Astrocyte (in vitro differentiated cells and primary cell): ENCODE data around the gene VPS50. TPM values are rescaled to one million over a fixed set of nuclear protein-coding genes. Genes with fewer than 3 reads are reported as not detected.

Experiments
- DNase-seq: peaks from one replicate; pipeline ENCODE4 v3.0.0-alpha.2; 2010; ENCODE audit warnings: low read depth
- FAIRE-seq: peaks from 2 replicates; lab custom pipeline; 2011; peaks lifted over from hg19 to GRCh38; lab: Jason Lieb, UNC
- H2AFZ ChIP-seq: 2 replicates; pipeline ENCODE4 v1.6.0; 2012; ENCODE audit warnings: low read depth, low read length, inconsistent platforms
- H3K27ac ChIP-seq: 2 replicates; pipeline ENCODE4 v1.5.1; 2011; ENCODE audit warnings: low read depth, low read length, inconsistent platforms
- H3K27me3 ChIP-seq: 2 replicates; pipeline ENCODE4 v1.6.0; 2011; ENCODE audit warnings: low read length, inconsistent platforms; ENCODE audit not compliant: insufficient read depth
- H3K36me3 ChIP-seq: 2 replicates; pipeline ENCODE4 v1.5.1; 2011; ENCODE audit warnings: low read length, inconsistent platforms; ENCODE audit not compliant: insufficient read depth
- H3K4me1 ChIP-seq: 2 replicates; pipeline ENCODE4 v1.5.1; 2011; ENCODE audit warnings: low read length, inconsistent platforms; ENCODE audit not compliant: insufficient read depth
- H3K4me2 ChIP-seq: 2 replicates; pipeline ENCODE4 v1.6.0; 2012; ENCODE audit warnings: low read length, inconsistent platforms
- H3K4me3 ChIP-seq: 2 replicates; pipeline ENCODE4 v1.5.1; 2011; ENCODE audit warnings: low read depth, mild to moderate bottlenecking, low read length, inconsistent platforms; ENCODE audit not compliant: insufficient read depth
- H3K79me2 ChIP-seq: 2 replicates; pipeline ENCODE4 v1.6.0; 2012; ENCODE audit warnings: mild to moderate bottlenecking, low read length, inconsistent platforms; ENCODE audit not compliant: insufficient read depth
- H3K9ac ChIP-seq: 2 replicates; pipeline ENCODE4 v1.6.0; 2012; ENCODE audit warnings: mild to moderate bottlenecking, low read length, inconsistent platforms
- H3K9me3 ChIP-seq: 2 replicates; pipeline ENCODE4 v1.5.1; 2012; ENCODE audit warnings: low read depth, mild to moderate bottlenecking, low read length, inconsistent platforms; ENCODE audit not compliant: insufficient read depth
- H4K20me1 ChIP-seq: 2 replicates; pipeline ENCODE4 v1.6.0; 2012; ENCODE audit warnings: low read length, inconsistent platforms; ENCODE audit not compliant: insufficient read depth
- H3K27ac Mint-ChIP-seq: one replicate; pipeline ENCODE4 v1.8.0; 2021; ENCODE audit warnings: mild to moderate bottlenecking, mixed read lengths; ENCODE audit not compliant: unreplicated experiment
- H3K27me3 Mint-ChIP-seq: one replicate; pipeline ENCODE4 v1.8.0; 2021; ENCODE audit warnings: low read depth, mixed read lengths; ENCODE audit not compliant: unreplicated experiment
- H3K36me3 Mint-ChIP-seq: one replicate; pipeline ENCODE4 v1.8.0; 2021; ENCODE audit warnings: low read depth, mixed read lengths; ENCODE audit not compliant: unreplicated experiment
- H3K4me1 Mint-ChIP-seq: one replicate; pipeline ENCODE4 v1.8.0; 2021; ENCODE audit warnings: low read depth, mixed read lengths; ENCODE audit not compliant: unreplicated experiment
- H3K4me3 Mint-ChIP-seq: one replicate; pipeline ENCODE4 v1.8.0; 2021; ENCODE audit warnings: mild to moderate bottlenecking, moderate library complexity, mixed read lengths; ENCODE audit not compliant: unreplicated experiment
- H3K9me3 Mint-ChIP-seq: one replicate; pipeline ENCODE4 v1.8.0; 2021; ENCODE audit warnings: mild to moderate bottlenecking, mixed read lengths; ENCODE audit not compliant: unreplicated experiment
- EZH2 ChIP-seq: IDR thresholded peaks from 2 replicates; pipeline ENCODE4 v1.6.1; 2012; ENCODE audit warnings: mild to moderate bottlenecking, low read length, inconsistent platforms; ENCODE audit not compliant: insufficient read depth
- total RNA-seq: library from RNA; stranded (reverse); gene quantifications from 2 replicates; pipeline ENCODE4 v1.2.1, GENCODE V29; 2021
- TF ChIP-seq, protein P1 (sequence below): IDR thresholded peaks from 2 replicates; pipeline ENCODE4 v1.5.1; 2011; ENCODE audit warnings: low read depth, mild to moderate bottlenecking, inconsistent platforms, low read length, moderate library complexity; ENCODE audit not compliant: insufficient read depth

The VPS50 gene
- total RNA-seq, 1 donor from 2014 or later = 19.0 TPM

DNA sequence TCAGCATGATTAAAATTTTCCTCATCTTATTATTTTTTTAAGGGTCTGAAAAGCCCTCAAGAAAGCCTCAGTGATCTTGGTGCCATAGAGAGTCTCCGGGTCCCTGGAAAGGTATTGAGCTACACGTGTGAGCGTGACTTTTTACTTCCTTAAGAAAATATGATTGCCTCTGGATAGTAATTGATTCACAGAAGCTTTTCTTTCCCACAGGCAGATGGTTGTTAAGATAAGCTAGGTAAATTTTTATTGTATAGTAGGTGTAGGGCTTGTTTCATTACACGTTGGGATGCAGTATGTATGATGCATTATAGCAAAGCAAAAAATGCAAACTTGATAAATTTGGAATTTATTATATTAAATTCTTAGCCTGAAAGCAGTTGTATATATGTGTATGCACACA, 7.7 kb downstream of the VPS50 start:
- FAIRE-seq = no peak
- no peak for TF ChIP-seq EZH2
- TF ChIP-seq, protein P1, sequence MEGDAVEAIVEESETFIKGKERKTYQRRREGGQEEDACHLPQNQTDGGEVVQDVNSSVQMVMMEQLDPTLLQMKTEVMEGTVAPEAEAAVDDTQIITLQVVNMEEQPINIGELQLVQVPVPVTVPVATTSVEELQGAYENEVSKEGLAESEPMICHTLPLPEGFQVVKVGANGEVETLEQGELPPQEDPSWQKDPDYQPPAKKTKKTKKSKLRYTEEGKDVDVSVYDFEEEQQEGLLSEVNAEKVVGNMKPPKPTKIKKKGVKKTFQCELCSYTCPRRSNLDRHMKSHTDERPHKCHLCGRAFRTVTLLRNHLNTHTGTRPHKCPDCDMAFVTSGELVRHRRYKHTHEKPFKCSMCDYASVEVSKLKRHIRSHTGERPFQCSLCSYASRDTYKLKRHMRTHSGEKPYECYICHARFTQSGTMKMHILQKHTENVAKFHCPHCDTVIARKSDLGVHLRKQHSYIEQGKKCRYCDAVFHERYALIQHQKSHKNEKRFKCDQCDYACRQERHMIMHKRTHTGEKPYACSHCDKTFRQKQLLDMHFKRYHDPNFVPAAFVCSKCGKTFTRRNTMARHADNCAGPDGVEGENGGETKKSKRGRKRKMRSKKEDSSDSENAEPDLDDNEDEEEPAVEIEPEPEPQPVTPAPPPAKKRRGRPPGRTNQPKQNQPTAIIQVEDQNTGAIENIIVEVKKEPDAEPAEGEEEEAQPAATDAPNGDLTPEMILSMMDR = no peak
- H2AFZ ChIP-seq = no peak overlapping the region
- no peak overlapping the region for H3K4me3 ChIP-seq
- peaks cover 28% of the 10 kb centered on the region for H3K79me2 ChIP-seq
- H3K27me3 Mint-ChIP-seq = no peaks in the 10 kb centered on the region
- no peak overlapping the region for H3K4me3 Mint-ChIP-seq
- no peaks in the 10 kb centered on the region for H3K4me1 Mint-ChIP-seq
- H3K9ac ChIP-seq = no peak overlapping the region
- H3K9me3 ChIP-seq = no peaks in the 10 kb centered on the region
- H3K27ac Mint-ChIP-seq = no peak overlapping the region
- no peaks in the 10 kb centered on the region for H3K4me1 ChIP-seq
- no peaks in the 10 kb centered on the region for H3K9me3 Mint-ChIP-seq
- H3K27me3 ChIP-seq = no peaks in the 10 kb centered on the region
- H3K27ac ChIP-seq = no peak overlapping the region
- H4K20me1 ChIP-seq = peaks cover 16% of the 10 kb centered on the region
- no peaks in the 10 kb centered on the region for H3K36me3 ChIP-seq
- DNase-seq = no peak
- no peak overlapping the region for H3K4me2 ChIP-seq
- no peaks in the 10 kb centered on the region for H3K36me3 Mint-ChIP-seq

DNA sequence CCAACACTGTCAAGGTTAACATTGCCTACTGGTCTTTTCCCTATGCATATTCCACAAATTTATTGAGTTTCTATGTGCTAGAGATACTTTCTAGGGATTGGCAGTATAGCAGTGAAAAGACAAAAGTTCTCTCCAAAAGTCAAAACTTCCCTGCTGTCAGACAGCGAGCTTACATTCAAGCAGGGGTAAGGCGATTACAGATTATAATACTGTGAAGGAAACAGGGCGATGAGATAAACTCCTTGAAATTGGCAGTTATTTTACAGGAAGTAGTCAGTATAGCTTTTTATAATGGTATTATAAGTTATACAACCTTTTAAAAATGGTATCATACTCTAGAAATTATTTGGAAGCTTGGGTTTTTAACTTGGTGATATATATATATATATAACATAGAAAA, 9.9 kb downstream of the VPS50 start:
- Mint-ChIP-seq H3K36me3 (no peaks in the 10 kb centered on the region), H3K27ac (no peak overlapping the region), H3K9me3 (no peaks in the 10 kb centered on the region), H3K27me3 (no peaks in the 10 kb centered on the region), H3K4me3 (no peak overlapping the region), H3K4me1 (peaks cover 8% of the 10 kb centered on the region)
- no peak for DNase-seq
- peaks cover 15% of the 10 kb centered on the region for H3K79me2 ChIP-seq
- H4K20me1 ChIP-seq = peaks cover 18% of the 10 kb centered on the region
- no peak overlapping the region for H3K4me3 ChIP-seq
- no peak overlapping the region for H3K9ac ChIP-seq
- no peak overlapping the region for H3K27ac ChIP-seq
- no peaks in the 10 kb centered on the region for H3K36me3 ChIP-seq
- no peak for TF ChIP-seq EZH2
- TF ChIP-seq, protein P1 = no peak
- H2AFZ ChIP-seq = no peak overlapping the region
- no peak overlapping the region for H3K4me2 ChIP-seq
- no peaks in the 10 kb centered on the region for H3K27me3 ChIP-seq
- no peaks in the 10 kb centered on the region for H3K4me1 ChIP-seq
- no peak for FAIRE-seq
- no peaks in the 10 kb centered on the region for H3K9me3 ChIP-seq

- H4K20me1 ChIP-seq = peaks cover 25% of the 10 kb centered on the region
- H3K36me3 ChIP-seq = no peaks in the 10 kb centered on the region
- Mint-ChIP-seq H3K27me3 (no peaks in the 10 kb centered on the region), H3K4me3 (peak overlapping the region; percentile 40), H3K36me3 (no peaks in the 10 kb centered on the region), H3K4me1 (peaks cover 16% of the 10 kb centered on the region), H3K9me3 (no peaks in the 10 kb centered on the region), H3K27ac (no peak overlapping the region)
- no peaks in the 10 kb centered on the region for H3K4me1 ChIP-seq
- FAIRE-seq = peak; percentile 59
- no peaks in the 10 kb centered on the region for H3K27me3 ChIP-seq
- no peak overlapping the region for H2AFZ ChIP-seq
- DNase-seq = peak; percentile 18
- no peaks in the 10 kb centered on the region for H3K9me3 ChIP-seq
- H3K9ac ChIP-seq = no peak overlapping the region
- H3K4me3 ChIP-seq = no peak overlapping the region
- no peak overlapping the region for H3K27ac ChIP-seq
- H3K79me2 ChIP-seq = peaks cover 4% of the 10 kb centered on the region
- TF ChIP-seq, protein P1 = peak; percentile 54
- no peak for TF ChIP-seq EZH2
- H3K4me2 ChIP-seq = no peak overlapping the region
Observed at GRCh38 chr7:93245525-93246432, 13.6 kb downstream of the VPS50 start.
